ENCODE results near the gene PBLD. TPM values are rescaled to one million over a fixed set of nuclear protein-coding genes. Genes with fewer than 3 reads are reported as not detected.
A peak's percentile ranks its signal among the peaks of the same experiment; 100 is the strongest.

PBLD gene
- total RNA-seq, 1 donor from 2014 or later, result 5.1 TPM

DNA sequence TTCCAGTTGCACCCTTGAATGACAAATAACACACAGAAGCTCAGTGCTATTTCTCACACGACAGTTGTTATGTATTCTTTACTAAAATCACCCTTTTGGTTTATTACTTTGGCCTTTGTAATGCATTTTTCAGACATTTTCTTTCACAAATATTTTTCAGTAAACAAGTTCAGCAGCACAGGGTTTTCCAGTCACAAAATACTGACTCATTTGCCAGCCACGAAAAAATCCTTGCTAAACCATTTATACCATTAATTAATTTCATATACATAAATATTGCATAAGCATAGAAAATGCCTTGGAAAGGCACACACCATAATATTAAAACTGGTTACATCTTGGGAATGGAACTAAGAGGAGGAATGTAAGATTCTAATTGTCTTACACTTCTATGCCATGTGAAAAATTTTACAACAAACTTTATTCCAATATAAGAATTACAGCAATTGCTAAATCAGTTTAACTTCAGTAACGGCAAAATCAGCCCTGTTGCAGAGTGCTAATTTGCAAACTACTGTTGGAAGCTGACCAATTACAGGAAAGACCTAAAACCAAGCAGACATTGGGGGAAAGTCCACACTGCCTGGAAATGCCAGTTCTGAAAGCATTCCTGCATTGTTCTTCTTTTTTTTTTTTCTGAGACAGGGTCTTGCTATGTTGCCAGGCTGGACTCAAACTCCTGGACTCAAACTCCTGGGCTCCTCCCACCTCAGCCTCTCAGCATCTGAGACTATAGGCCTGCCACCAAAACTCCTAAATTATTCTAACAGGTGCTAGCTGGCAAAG is 31.6 kb upstream of the PBLD start:
- Histone ChIP-seq H3K27me3 (ENCODE audit: low read depth) (no peaks in the 10 kb centered on the region), H3K4me1 (no peaks in the 10 kb centered on the region), H3K9me3 (replicated peaks) (no peaks in the 10 kb centered on the region), H3K4me3 (no peak overlapping the region), H3K27ac (replicated peaks) (no peak overlapping the region), H3K36me3 (peaks cover 74% of the 10 kb centered on the region)
- intact Hi-C loops (cut with micrococcal nuclease), result no loop called here
- TF ChIP-seq, protein P1, sequence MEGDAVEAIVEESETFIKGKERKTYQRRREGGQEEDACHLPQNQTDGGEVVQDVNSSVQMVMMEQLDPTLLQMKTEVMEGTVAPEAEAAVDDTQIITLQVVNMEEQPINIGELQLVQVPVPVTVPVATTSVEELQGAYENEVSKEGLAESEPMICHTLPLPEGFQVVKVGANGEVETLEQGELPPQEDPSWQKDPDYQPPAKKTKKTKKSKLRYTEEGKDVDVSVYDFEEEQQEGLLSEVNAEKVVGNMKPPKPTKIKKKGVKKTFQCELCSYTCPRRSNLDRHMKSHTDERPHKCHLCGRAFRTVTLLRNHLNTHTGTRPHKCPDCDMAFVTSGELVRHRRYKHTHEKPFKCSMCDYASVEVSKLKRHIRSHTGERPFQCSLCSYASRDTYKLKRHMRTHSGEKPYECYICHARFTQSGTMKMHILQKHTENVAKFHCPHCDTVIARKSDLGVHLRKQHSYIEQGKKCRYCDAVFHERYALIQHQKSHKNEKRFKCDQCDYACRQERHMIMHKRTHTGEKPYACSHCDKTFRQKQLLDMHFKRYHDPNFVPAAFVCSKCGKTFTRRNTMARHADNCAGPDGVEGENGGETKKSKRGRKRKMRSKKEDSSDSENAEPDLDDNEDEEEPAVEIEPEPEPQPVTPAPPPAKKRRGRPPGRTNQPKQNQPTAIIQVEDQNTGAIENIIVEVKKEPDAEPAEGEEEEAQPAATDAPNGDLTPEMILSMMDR (IDR thresholded peaks at IDR 0.05; ENCODE audit: borderline replicate concordance), result no peak
- no peak for DNase-seq

GRCh38 chr10:68362590-68362989 is 29.9 kb upstream of the PBLD start:
- Histone ChIP-seq H3K4me3 (no peak overlapping the region), H3K36me3 (peaks cover 77% of the 10 kb centered on the region), H3K27ac (replicated peaks) (no peak overlapping the region), H3K9me3 (replicated peaks) (no peaks in the 10 kb centered on the region), H3K27me3 (ENCODE audit: low read depth) (no peaks in the 10 kb centered on the region), H3K4me1 (no peaks in the 10 kb centered on the region)
- intact Hi-C loops (cut with micrococcal nuclease), result no loop called here
- TF ChIP-seq, protein P1 (IDR thresholded peaks at IDR 0.05; ENCODE audit: borderline replicate concordance), result no peak
- DNase-seq, result no peak

DNA sequence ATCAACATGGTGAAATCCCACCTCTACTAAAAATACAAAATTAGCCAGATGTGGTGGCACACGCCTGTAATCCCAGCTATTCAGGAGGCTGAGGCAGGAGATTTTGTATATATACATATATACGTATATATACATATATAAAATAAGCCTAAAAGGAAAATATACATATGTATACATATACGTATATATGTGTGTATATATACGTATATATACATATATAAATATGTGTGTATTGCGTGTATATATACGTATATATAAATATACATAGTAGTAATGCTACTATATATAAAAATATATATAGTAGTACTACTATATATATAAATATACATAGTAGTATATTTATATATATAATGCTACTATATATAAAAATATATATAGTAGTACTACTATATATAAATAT is 26.5 kb upstream of the PBLD start:
- Histone ChIP-seq H3K9me3 (replicated peaks) (no peaks in the 10 kb centered on the region), H3K36me3 (peaks cover 90% of the 10 kb centered on the region), H3K4me1 (no peaks in the 10 kb centered on the region), H3K27me3 (ENCODE audit: low read depth) (no peaks in the 10 kb centered on the region), H3K4me3 (no peak overlapping the region), H3K27ac (replicated peaks) (no peak overlapping the region)
- TF ChIP-seq, protein P1 (IDR thresholded peaks at IDR 0.05; ENCODE audit: borderline replicate concordance), result no peak
- DNase-seq, result no peak
- intact Hi-C loops (cut with micrococcal nuclease), result no loop called here

DNA sequence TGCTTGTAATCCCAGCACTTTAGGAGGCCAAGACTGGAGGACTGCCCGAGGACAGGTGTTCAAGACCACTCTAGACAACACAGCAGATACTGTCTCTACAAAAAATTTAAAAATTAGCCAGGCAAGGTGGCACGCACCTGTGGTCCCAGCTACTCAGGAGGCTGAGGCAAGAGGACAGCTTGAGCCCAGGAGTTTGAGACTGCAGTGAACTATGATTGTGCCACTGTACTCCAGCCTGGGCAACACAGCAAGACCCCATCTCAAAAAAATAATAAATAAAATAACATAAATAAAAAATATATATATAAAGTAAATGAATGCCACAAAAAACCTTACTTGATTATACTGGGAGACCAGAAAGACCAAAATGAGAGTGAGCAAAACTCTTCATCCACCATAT is 20.8 kb upstream of the PBLD start:
- no peak overlapping the region for H3K27ac ChIP-seq (replicated peaks)
- no peaks in the 10 kb centered on the region for H3K27me3 ChIP-seq (ENCODE audit: low read depth)
- no peaks in the 10 kb centered on the region for H3K4me1 ChIP-seq
- H3K36me3 ChIP-seq, result peaks cover 83% of the 10 kb centered on the region
- H3K4me3 ChIP-seq, result no peak overlapping the region
- TF ChIP-seq, protein P1 (IDR thresholded peaks at IDR 0.05; ENCODE audit: borderline replicate concordance), result no peak
- intact Hi-C loops (cut with micrococcal nuclease), result no loop called here
- no peaks in the 10 kb centered on the region for H3K9me3 ChIP-seq (replicated peaks)
- no peak for DNase-seq

DNA sequence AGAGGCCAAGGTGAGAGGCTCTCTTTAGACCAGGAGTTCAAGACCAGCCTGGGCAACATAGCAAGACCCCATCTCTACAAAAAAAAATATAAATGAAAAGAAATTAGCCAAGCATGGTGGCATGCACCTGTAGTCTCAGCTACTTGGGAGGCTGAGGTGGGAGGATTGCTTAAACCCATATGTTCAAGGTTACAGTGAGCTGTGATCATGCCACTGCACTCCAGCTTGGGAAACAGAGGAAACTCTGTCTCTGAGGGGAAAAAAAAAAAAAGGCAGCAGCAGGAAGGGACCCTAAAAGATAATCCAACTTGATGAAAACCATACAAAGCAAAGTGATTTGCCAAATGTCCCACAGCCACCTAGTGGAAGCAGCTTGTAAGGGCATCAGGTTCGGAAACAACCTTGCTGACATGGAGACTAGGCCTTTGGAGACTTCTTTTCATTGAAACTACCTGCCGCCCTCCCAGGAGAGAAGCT is 15.6 kb upstream of the PBLD start:
- Histone ChIP-seq H3K27ac (replicated peaks) (no peak overlapping the region), H3K4me3 (no peak overlapping the region), H3K9me3 (replicated peaks) (no peaks in the 10 kb centered on the region), H3K4me1 (no peaks in the 10 kb centered on the region), H3K36me3 (peaks cover 76% of the 10 kb centered on the region), H3K27me3 (ENCODE audit: low read depth) (no peaks in the 10 kb centered on the region)
- DNase-seq, result no peak
- TF ChIP-seq, protein P1 (IDR thresholded peaks at IDR 0.05; ENCODE audit: borderline replicate concordance), result peak; percentile 68
- intact Hi-C loops (cut with micrococcal nuclease), result no loop called here
